ENCODE data around the gene ZNF541. TPM values are rescaled to one million over a fixed set of nuclear protein-coding genes. Genes with fewer than 3 reads are reported as not detected.

ZNF541 gene
- total and polyA plus RNA-seq, 10 donors: 0.20 to 1.2 (median 0.46) TPM

DNA sequence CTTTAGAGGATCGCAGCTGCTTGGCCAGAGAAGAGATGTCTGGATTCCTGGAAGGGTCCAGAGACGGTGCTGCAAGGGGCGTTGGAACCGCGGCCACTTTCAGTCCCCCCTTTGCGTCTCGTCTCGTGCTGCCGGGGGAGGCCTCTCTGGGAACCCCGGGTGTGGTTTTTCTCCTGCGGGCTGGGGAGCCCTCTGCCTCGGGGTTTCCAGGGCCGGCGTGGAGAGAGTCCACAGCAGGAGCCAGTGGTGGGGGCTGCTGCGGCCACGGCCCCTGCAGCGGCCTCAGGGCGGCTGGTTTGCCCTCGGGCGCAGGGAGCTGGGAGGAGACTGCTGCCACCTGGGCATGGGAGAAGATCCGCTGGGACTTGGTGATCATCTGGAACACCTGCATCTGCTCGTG is 28.5 kb downstream of the ZNF541 start:
- WGBS, 5 donors: 77 to 93% (median 86%) methylated on average over 17 to 22 of the region's 22 CpGs
- peaks cover 0 to 69% (median 28%) of the 10 kb centered on the region in 7 donors for H3K27me3 ChIP-seq (replicated peaks in 1 of 7)
- no peaks in the 10 kb centered on the region for H3K9me3 ChIP-seq
- H3K36me3 ChIP-seq: no peaks in the 10 kb centered on the region
- peak overlapping the region in 2 of 8 donors; percentile 13 to 39 for H3K4me3 ChIP-seq
- no peak for DNase-seq
- intact Hi-C loops (cut with DNase I; ENCODE audit: low total_unique reads): loop anchor here (10.0 kb wide), 1 partner anchor 160 kb away; no protein-coding TSS in a partner anchor
- peaks cover 0 to 42% (median 6%) of the 10 kb centered on the region in 6 donors for H3K4me1 ChIP-seq
- TF ChIP-seq POLR2AphosphoS5 (IDR thresholded peaks at IDR 0.05): no peak
- TF ChIP-seq, protein P1, sequence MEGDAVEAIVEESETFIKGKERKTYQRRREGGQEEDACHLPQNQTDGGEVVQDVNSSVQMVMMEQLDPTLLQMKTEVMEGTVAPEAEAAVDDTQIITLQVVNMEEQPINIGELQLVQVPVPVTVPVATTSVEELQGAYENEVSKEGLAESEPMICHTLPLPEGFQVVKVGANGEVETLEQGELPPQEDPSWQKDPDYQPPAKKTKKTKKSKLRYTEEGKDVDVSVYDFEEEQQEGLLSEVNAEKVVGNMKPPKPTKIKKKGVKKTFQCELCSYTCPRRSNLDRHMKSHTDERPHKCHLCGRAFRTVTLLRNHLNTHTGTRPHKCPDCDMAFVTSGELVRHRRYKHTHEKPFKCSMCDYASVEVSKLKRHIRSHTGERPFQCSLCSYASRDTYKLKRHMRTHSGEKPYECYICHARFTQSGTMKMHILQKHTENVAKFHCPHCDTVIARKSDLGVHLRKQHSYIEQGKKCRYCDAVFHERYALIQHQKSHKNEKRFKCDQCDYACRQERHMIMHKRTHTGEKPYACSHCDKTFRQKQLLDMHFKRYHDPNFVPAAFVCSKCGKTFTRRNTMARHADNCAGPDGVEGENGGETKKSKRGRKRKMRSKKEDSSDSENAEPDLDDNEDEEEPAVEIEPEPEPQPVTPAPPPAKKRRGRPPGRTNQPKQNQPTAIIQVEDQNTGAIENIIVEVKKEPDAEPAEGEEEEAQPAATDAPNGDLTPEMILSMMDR (IDR thresholded peaks at IDR 0.05 in 8 of 11, conservative IDR thresholded peaks at IDR 0.05 in 3 of 11): no peak
- TF ChIP-seq POLR2A (IDR thresholded peaks at IDR 0.05): no peak
- H3K27ac ChIP-seq: no peak overlapping the region

DNA sequence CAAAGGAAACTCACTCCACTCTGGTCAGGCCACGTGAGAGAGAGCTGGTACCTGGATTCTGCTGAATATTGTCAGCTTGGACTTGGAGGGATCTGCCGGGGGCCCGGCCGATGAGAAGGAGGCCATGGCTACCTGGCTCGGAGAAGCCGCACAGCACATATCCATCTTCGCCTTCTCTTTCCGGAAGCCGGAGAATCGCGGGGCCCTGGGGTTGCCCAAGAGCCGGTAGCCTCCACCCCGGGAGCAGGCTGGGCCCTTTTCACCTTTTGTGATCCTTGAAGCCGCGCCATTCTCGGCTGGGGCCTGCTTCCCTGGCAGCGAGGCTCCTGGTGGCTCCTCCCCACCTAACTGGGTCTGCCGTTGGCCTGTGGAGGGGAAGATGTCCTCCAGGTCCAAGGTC is 28.9 kb downstream of the ZNF541 start:
- intact Hi-C loops (cut with DNase I; ENCODE audit: low total_unique reads): loop anchor here (10.0 kb wide), 1 partner anchor 161 kb away; no protein-coding TSS in a partner anchor
- DNase-seq: no peak
- WGBS, 5 donors: 83 to 94% (median 91%) methylated on average over 18 of the region's 18 CpGs
- TF ChIP-seq POLR2A (IDR thresholded peaks at IDR 0.05) (no peak), POLR2AphosphoS5 (IDR thresholded peaks at IDR 0.05) (no peak)
- TF ChIP-seq, protein P1 (IDR thresholded peaks at IDR 0.05 in 8 of 11, conservative IDR thresholded peaks at IDR 0.05 in 3 of 11): no peak
- no peaks in the 10 kb centered on the region for H3K9me3 ChIP-seq
- peaks cover 0 to 65% (median 28%) of the 10 kb centered on the region in 7 donors for H3K27me3 ChIP-seq (replicated peaks in 1 of 7)
- H3K27ac ChIP-seq: no peak overlapping the region
- no peaks in the 10 kb centered on the region for H3K36me3 ChIP-seq
- peaks cover 0 to 44% (median 6%) of the 10 kb centered on the region in 6 donors for H3K4me1 ChIP-seq
- no peak overlapping the region for H3K4me3 ChIP-seq

DNA sequence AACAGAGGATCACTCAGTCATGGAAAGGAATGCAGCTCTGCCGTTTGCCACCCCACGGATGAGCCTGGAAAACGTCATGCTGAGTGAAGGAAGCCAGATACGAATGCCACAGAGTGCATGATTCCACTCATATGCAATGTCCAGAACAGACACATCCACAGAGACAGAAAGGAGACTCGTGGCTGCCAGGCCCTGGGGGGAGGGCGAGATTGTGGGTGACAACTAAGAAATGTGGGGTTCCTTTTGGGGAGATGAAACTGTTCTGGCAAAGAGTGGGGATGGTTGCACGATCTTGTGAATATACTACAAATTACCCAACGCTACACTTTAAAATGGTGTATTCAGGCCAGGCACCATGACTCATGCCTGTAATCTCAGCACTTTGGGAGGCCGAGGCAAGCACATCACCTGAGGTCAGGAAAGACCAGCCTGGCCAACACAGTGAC is 30.9 kb downstream of the ZNF541 start:
- intact Hi-C loops (cut with DNase I; ENCODE audit: low total_unique reads): loop anchor here (10.0 kb wide), 1 partner anchor 163 kb away; no protein-coding TSS in a partner anchor
- 72 to 87% (median 79%) methylated on average over 9 of the region's 9 CpGs for WGBS, 5 donors
- H3K27me3 ChIP-seq (replicated peaks in 1 of 7): peaks cover 0 to 52% (median 26%) of the 10 kb centered on the region in 7 donors

DNA sequence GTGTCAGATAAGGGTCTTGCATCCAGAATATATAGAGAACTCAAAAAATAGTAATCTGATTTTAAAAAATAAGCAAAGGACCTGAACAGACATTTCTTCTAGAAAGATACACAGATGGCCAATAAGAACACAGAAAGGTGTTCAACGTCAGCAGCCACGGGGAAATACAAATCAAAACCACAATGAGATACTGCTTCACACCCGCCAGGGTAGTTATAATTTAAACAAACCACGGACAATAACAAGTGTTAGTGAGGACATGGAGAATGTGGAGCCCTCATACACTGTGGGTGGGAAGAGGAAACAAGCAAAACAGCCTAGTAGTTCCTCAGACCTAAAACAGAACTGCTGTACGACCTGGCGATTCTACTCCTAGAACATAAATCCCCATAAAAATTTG is 31.4 kb downstream of the ZNF541 start:
- H3K27me3 ChIP-seq (replicated peaks in 1 of 7): peaks cover 0 to 47% (median 26%) of the 10 kb centered on the region in 7 donors
- no peaks in the 10 kb centered on the region for H3K9me3 ChIP-seq
- WGBS, 5 donors: 22 to 44% (median 36%) methylated on average over 6 of the region's 6 CpGs
- H3K4me1 ChIP-seq: peaks cover 0 to 44% (median 6%) of the 10 kb centered on the region in 6 donors
- H3K36me3 ChIP-seq: no peaks in the 10 kb centered on the region
- intact Hi-C loops (cut with DNase I; ENCODE audit: low total_unique reads): loop anchor here (10.0 kb wide), 1 partner anchor 163 kb away; no protein-coding TSS in a partner anchor
- no peak overlapping the region for H3K4me3 ChIP-seq
- DNase-seq: no peak
- H3K27ac ChIP-seq: peak overlapping the region in 1 of 8 donors; percentile 33
- TF ChIP-seq, protein P1 (IDR thresholded peaks at IDR 0.05 in 8 of 11, conservative IDR thresholded peaks at IDR 0.05 in 3 of 11): no peak
- TF ChIP-seq POLR2AphosphoS5 (IDR thresholded peaks at IDR 0.05): peak in 1 of 3 donors; percentile 19

More for the DNA sequence above, 30.9 kb downstream of the ZNF541 start:
- peaks cover 0 to 44% (median 6%) of the 10 kb centered on the region in 6 donors for H3K4me1 ChIP-seq
- peak overlapping the region in 1 of 8 donors; percentile 33 for H3K27ac ChIP-seq
- TF ChIP-seq POLR2AphosphoS5 (IDR thresholded peaks at IDR 0.05) (no peak), POLR2A (IDR thresholded peaks at IDR 0.05) (no peak)
- TF ChIP-seq, protein P1 (IDR thresholded peaks at IDR 0.05 in 8 of 11, conservative IDR thresholded peaks at IDR 0.05 in 3 of 11): no peak
- no peaks in the 10 kb centered on the region for H3K36me3 ChIP-seq
- H3K4me3 ChIP-seq: no peak overlapping the region
- no peaks in the 10 kb centered on the region for H3K9me3 ChIP-seq
- no peak for DNase-seq
